DND-41 (cell line): ENCODE data around the gene SMYD5.

ENCODE experiments used
- ATAC-seq: fragments of 200-7000 bp; cut with Tn5 transposase; 3 replicates; pipeline ENCODE4 v1.9.1; 2021; ENCODE audit warnings: low read depth; ENCODE audit not compliant: insufficient read depth
- DNase-seq: peaks from one replicate; pipeline ENCODE4 v3.0.0-alpha.2; 2020
- H2AFZ ChIP-seq: 2 replicates; pipeline ENCODE4 v1.6.0; 2012; ENCODE audit warnings: low read depth, low read length
- H3K27ac ChIP-seq: 2 replicates; pipeline ENCODE4 v1.5.1; 2012; ENCODE audit warnings: low read length, inconsistent platforms
- H3K27me3 ChIP-seq: fragments of 200-600 bp; sonication (generic); 2 replicates; pipeline ENCODE4 v1.6.0; 2012; ENCODE audit warnings: low read length, mild to moderate bottlenecking, inconsistent platforms; ENCODE audit not compliant: insufficient read depth, poor library complexity
- H3K36me3 ChIP-seq: 2 replicates; pipeline ENCODE4 v1.5.1; 2012; ENCODE audit warnings: low read length, inconsistent platforms; ENCODE audit not compliant: insufficient read depth
- H3K4me1 ChIP-seq: 2 replicates; pipeline ENCODE4 v1.5.1; 2012; ENCODE audit warnings: mild to moderate bottlenecking, low read length; ENCODE audit not compliant: insufficient read depth
- H3K4me2 ChIP-seq: 2 replicates; pipeline ENCODE4 v1.6.0; 2012; ENCODE audit warnings: mild to moderate bottlenecking, moderate library complexity, low read length, inconsistent platforms; ENCODE audit not compliant: insufficient read depth
- H3K4me3 ChIP-seq, 2 experiments: fragments of 200-600 bp in 1 of 2; shearing (Covaris generic) in 1 of 2; 2 replicates each; pipeline ENCODE4 v1.5.1; 2012 to 2016; ENCODE audit warnings: inconsistent platforms in 2 of 2, low read length in 2 of 2, mild to moderate bottlenecking in 2 of 2, low read depth in 1 of 2, moderate library complexity in 1 of 2
- H3K79me2 ChIP-seq: 2 replicates; pipeline ENCODE4 v1.6.0; 2012; ENCODE audit warnings: low read length, inconsistent platforms; ENCODE audit not compliant: insufficient read depth
- H3K9ac ChIP-seq: 2 replicates; pipeline ENCODE4 v1.6.0; 2012; ENCODE audit warnings: low read depth, mild to moderate bottlenecking, inconsistent platforms, low read length, moderate library complexity
- H3K9me3 ChIP-seq: 2 replicates; pipeline ENCODE4 v1.5.1; 2012; ENCODE audit warnings: low read length, moderate library complexity, mild to moderate bottlenecking, inconsistent platforms; ENCODE audit not compliant: insufficient read depth, severe bottlenecking
- H4K20me1 ChIP-seq: 2 replicates; pipeline ENCODE4 v1.6.0; 2012; ENCODE audit warnings: low read length; ENCODE audit not compliant: insufficient read depth
- CTCF ChIP-seq: IDR thresholded peaks from 2 replicates; pipeline ENCODE4 v1.5.1; 2012; ENCODE audit warnings: borderline replicate concordance, low read length, moderate library complexity, mild to moderate bottlenecking; ENCODE audit not compliant: poor library complexity, severe bottlenecking; ENCODE audit errors: extremely low read depth
- EZH2 ChIP-seq: IDR thresholded peaks from 3 replicates; pipeline ENCODE4 v1.6.1; 2012; ENCODE audit warnings: borderline replicate concordance, low read depth, mild to moderate bottlenecking, moderate library complexity, low read length, inconsistent platforms; ENCODE audit not compliant: severe bottlenecking

Gene SMYD5

GRCh38 chr2:73223821-73224220 is 9.8 kb downstream of the SMYD5 start:
- Histone ChIP-seq H3K36me3 (peaks cover 99% of the 10 kb centered on the region), H4K20me1 (peaks cover 13% of the 10 kb centered on the region), H3K4me1 (no peaks in the 10 kb centered on the region), H3K9ac (no peak overlapping the region), H3K4me3 (no peak overlapping the region), H3K79me2 (peaks cover 3% of the 10 kb centered on the region; the same call in 1 of the 2 replicates), H3K27me3 (no peaks in the 10 kb centered on the region), H3K9me3 (no peaks in the 10 kb centered on the region), H2AFZ (no peak overlapping the region), H3K4me2 (no peak overlapping the region), H3K27ac (no peak overlapping the region)
- DNase-seq, result no peak
- TF ChIP-seq EZH2 (no peak), CTCF (no peak)
- ATAC-seq, result no peak

- ATAC-seq (no peak), DNase-seq (no peak)
- H3K4me2 ChIP-seq, result no peak overlapping the region
- H3K9ac ChIP-seq, result no peak overlapping the region
- no peaks in the 10 kb centered on the region for H3K4me1 ChIP-seq
- H3K36me3 ChIP-seq, result peaks cover 88% of the 10 kb centered on the region
- H3K4me3 ChIP-seq, result no peak overlapping the region
- no peaks in the 10 kb centered on the region for H3K9me3 ChIP-seq
- no peaks in the 10 kb centered on the region for H3K27me3 ChIP-seq
- H2AFZ ChIP-seq, result no peak overlapping the region
- peaks cover 6% of the 10 kb centered on the region for H4K20me1 ChIP-seq
- H3K79me2 ChIP-seq, result no peaks in the 10 kb centered on the region
- no peak overlapping the region for H3K27ac ChIP-seq
- TF ChIP-seq CTCF (no peak), EZH2 (no peak)
These were observed 11.7 kb downstream of the SMYD5 start for GRCh38 chr2:73225513-73226360.

- no peak overlapping the region for H3K4me2 ChIP-seq
- H4K20me1 ChIP-seq, result peaks cover 6% of the 10 kb centered on the region
- no peak overlapping the region for H3K9ac ChIP-seq
- 0 out of 2 replicates have a peak, but pooled peaks cover 4% of the 10 kb centered on the region for H3K79me2 ChIP-seq
- H3K36me3 ChIP-seq, result peaks cover 75% of the 10 kb centered on the region
- H3K4me3 ChIP-seq, result no peak overlapping the region
- no peak overlapping the region for H3K27ac ChIP-seq
- ATAC-seq, result no peak
- peaks cover 5% of the 10 kb centered on the region for H3K4me1 ChIP-seq
- no peaks in the 10 kb centered on the region for H3K9me3 ChIP-seq
- no peaks in the 10 kb centered on the region for H3K27me3 ChIP-seq
- no peak for TF ChIP-seq CTCF
- no peak for TF ChIP-seq EZH2
- DNase-seq, result no peak
- no peak overlapping the region for H2AFZ ChIP-seq
These were observed 13.0 kb downstream of the SMYD5 start for GRCh38 chr2:73227086-73227485.
